ENCODE results near the gene SREBF2.

SREBF2 gene

GRCh38 chr22:41922328-41922727 lies 89.4 kb downstream of the SREBF2 start:
- no peak for DNase-seq (ENCODE audit: low spot score)

- no peak for DNase-seq (ENCODE audit: low spot score)
These were observed 90.2 kb downstream of the SREBF2 start for GRCh38 chr22:41922940-41923594.

GRCh38 chr22:41923595-41924276 lies 90.8 kb downstream of the SREBF2 start:
- DNase-seq (ENCODE audit: low spot score), result no peak

- no peak for DNase-seq (ENCODE audit: low spot score)
These were observed 93.0 kb downstream of the SREBF2 start for GRCh38 chr22:41925783-41926460.

- no peak for DNase-seq (ENCODE audit: low spot score)
These were observed 94.9 kb downstream of the SREBF2 start for GRCh38 chr22:41927813-41928212.

GRCh38 chr22:41928593-41929417 lies 95.9 kb downstream of the SREBF2 start:
- no peak for DNase-seq (ENCODE audit: low spot score)

GRCh38 chr22:41929418-41929810 lies 96.5 kb downstream of the SREBF2 start:
- no peak for DNase-seq (ENCODE audit: low spot score)

- DNase-seq (ENCODE audit: low spot score), result no peak
These were observed 98.9 kb downstream of the SREBF2 start for GRCh38 chr22:41931701-41932269.

GRCh38 chr22:41932353-41932752 lies 99.4 kb downstream of the SREBF2 start:
- no peak for DNase-seq (ENCODE audit: low spot score)

GRCh38 chr22:41933411-41934177 lies 100.7 kb downstream of the SREBF2 start:
- no peak for DNase-seq (ENCODE audit: low spot score)

GRCh38 chr22:41934284-41935014 lies 101.5 kb downstream of the SREBF2 start:
- no peak for DNase-seq (ENCODE audit: low spot score)

GRCh38 chr22:41935015-41935351 lies 102.1 kb downstream of the SREBF2 start:
- no peak for DNase-seq (ENCODE audit: low spot score)

GRCh38 chr22:41935509-41935908 lies 102.6 kb downstream of the SREBF2 start:
- no peak for DNase-seq (ENCODE audit: low spot score)

- no peak for DNase-seq (ENCODE audit: low spot score)
These were observed 103.9 kb downstream of the SREBF2 start for GRCh38 chr22:41936894-41937169.

- DNase-seq (ENCODE audit: low spot score), result peak; percentile 63
These were observed 107.3 kb downstream of the SREBF2 start for GRCh38 chr22:41939981-41940831.

- peak; percentile 81 for DNase-seq (ENCODE audit: low spot score)
These were observed 108.2 kb downstream of the SREBF2 start for GRCh38 chr22:41940832-41941765.

GRCh38 chr22:41943661-41944209 lies 110.8 kb downstream of the SREBF2 start:
- no peak for DNase-seq (ENCODE audit: low spot score)

- DNase-seq (ENCODE audit: low spot score), result peak; percentile 89
These were observed 113.9 kb downstream of the SREBF2 start, which contains the start of gene CENPM for GRCh38 chr22:41946629-41947423. Gene CENPM (minus strand): TSS chr22:41947152. CDS start chr22:41947076, 76 bp downstream.
